Measurements from ENCODE around the gene NRG4.

DNA sequence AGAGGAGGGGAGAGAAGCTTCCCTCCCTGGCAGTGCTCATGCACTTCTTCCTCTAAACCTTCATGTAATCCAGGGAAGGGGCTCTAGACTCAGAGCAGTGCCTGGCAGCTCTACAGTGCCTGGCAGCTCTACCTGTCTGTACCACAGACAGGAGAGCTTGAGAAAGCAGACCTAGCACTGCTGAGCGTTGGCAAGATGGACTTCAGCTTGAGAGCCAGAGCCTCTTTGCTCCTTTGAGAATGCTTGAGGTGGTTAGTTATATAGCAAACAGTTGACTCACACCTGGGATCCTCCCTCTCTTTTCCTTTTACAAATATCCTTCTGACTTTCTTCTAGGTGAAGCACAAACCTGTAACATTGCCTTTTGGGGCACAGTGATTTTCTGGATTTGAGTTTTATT is 87.6 kb downstream of the NRG4 start:
- TF ChIP-seq, protein P1, sequence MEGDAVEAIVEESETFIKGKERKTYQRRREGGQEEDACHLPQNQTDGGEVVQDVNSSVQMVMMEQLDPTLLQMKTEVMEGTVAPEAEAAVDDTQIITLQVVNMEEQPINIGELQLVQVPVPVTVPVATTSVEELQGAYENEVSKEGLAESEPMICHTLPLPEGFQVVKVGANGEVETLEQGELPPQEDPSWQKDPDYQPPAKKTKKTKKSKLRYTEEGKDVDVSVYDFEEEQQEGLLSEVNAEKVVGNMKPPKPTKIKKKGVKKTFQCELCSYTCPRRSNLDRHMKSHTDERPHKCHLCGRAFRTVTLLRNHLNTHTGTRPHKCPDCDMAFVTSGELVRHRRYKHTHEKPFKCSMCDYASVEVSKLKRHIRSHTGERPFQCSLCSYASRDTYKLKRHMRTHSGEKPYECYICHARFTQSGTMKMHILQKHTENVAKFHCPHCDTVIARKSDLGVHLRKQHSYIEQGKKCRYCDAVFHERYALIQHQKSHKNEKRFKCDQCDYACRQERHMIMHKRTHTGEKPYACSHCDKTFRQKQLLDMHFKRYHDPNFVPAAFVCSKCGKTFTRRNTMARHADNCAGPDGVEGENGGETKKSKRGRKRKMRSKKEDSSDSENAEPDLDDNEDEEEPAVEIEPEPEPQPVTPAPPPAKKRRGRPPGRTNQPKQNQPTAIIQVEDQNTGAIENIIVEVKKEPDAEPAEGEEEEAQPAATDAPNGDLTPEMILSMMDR (IDR thresholded peaks at IDR 0.05) = no peak
- no peak for TF ChIP-seq POLR2A (IDR thresholded peaks at IDR 0.05)
